Measurements from ENCODE around the gene PET117.
"Not testable (repeated sequence)": the region's sequence is repeated elsewhere in the genome, so short reads cannot be mapped to it uniquely, and the experiment has no call there.

PET117 gene

DNA sequence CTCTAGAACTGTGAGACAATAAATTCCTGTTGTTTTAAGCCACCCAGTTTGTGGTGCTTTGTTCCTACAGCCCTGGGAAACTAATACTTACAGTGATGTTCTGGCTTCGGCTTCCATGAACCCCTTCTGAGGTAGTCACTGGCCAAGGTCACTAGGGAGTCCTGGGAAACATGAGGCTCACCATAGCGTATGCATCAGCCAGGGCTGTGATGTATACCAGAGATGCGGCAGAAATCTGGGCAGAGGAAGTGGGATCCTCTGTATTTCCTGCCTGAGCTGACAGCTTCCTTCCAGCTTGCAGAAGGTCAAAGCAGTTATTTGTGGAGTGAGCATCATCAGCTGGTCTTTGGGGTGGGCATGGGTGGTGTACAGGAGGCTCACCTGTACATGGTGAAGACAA, 27.9 kb downstream of the PET117 start:
- DNase-seq, result no peak

DNA sequence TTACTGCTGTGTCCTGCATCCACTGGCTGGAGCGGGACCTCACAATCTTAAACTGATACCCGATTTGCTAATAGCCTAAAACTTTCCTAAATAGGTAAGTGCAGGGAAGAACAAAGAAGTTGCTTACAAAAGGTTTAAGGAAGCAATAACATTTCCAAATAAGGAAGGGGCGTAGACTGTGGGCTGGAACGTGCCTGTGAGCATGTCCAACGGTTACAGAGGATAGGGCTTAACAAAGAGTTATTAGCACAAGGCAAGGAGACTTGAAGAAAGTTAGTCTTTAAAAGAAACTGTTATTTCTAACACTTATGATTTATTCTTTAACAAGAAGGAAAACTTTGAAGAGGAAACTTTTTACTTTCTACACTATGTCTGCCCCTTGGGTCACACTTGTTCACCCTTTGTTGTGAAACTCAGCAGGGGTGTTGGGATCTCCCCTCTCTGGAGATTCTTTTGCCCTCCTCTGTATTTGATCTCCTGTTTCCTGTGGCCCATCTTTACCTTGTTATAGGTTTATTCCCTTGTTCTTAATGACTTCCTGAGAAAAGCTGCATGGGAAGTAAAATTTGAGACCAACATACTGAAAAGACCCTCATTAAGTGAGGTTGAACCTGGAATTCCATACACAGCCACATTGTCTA, 28.7 kb downstream of the PET117 start:
- DNase-seq, result no peak

DNA sequence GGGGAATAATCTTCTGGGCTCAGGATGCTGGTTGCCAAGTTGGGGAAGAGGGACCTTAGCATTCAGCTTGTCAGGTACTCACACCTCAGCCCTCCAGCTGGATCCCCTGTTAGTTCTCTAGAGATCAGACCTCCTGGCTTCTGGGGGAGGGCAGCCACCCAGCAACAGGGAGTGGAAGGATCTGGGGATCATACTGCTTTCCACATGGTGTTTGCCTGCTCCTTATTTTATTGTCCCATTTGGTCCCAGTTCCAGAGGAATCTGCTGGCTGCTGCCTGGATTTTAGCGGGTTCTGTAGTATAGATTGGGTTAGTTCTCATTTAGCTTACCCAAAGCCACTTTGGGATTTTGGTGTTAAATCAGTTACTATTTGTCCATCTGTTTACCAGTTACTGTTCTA, 29.3 kb downstream of the PET117 start:
- no peak for DNase-seq

DNA sequence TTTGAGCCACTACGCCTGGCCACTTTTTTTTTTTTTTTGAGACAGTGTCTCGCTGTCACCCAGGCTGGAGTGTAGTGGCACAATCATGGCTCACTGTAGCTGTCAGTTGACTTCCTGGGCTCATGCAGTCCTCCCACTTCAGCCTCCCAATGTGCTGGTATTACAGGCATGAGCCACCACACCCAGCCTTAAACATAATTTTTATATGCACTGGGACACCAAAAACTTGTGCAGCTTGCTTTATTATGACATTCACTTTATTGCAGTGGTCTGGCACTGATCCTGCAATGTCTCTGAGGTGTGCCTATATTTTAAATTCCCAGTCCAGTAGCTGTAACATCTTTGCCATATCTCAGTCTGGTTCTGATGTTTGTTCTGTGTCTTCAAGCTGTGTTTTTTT, 34.7 kb downstream of the PET117 start:
- DNase-seq, result no peak

DNA sequence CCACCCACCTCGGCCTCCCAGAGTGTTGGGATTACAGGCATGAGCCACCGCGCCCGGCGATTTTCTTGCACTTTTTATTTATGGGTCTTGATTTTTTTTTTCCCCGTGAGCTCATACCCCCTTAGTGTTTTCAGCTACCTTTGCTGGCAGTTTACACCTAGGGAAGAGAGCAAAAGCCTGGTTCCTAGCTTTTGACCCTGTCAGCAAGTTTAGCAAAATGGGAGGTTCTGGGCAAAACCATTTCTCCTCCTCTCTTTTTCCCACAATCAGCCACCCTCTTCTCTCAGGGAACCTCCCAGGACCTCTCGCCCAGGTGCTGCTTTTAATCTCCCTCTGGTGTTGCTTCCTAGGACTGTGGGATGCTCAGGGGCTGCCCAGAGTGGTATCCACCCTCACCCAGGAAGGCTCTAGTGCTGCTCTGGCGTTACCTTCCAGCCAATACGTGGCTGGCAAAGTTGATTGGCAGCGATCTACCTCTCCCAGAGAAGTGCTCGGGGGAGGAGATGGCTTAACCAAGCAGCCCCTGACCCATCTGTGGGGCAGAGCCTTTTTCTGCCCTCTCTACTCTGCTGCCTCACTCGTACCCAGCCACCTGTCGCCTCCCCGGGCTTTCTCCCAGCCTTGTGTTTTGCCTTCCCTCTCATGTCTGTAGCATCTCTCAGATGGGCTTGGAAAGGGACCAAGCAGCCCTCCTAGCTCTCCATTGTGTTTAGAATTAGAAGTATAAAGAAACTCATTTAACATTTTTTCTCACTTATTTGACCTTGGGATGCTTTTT, 37.4 kb downstream of the PET117 start:
- DNase-seq, result no peak

DNA sequence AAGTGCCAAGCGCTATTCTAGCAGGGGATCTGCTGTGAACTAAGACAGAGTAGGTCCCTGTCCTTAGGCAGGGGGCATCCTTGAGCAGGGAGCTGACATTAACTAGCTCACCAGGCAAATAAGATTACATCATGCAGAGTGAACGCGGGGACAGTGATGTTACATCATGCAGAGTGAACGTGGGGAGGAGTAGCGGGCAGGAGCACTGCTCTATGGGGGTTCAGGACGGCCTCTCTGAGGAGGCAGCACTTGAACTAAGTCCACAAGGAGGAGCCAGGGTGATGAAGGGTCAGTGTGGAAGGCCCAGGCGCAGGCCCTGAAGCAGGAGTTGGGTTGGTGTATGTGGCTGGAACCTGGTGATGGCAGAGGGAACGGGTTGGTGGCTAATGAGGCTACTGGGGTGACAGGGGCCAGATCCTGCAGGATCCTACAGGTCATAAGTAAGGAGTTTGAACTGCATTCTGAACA, 38.7 kb downstream of the PET117 start:
- no peak for DNase-seq

DNA sequence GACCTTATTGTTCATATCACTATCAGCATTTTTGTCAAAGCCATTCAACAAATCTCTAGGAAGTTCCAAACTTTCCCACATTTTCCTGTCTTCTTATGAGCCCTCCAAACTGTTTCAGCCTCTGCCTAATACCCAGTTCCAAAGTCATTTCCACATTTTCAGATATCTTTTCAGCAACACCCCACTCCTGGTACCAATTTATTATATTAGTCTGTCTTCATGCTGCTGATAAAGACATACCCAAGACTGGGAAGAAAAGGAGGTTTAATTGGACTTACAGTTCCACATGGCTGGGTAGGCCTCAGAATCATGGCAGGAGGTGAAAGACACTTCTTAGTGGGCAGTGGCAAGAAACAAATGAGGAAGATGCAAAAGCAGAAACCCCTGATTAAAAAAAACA, 42.7 kb downstream of the PET117 start:
- DNase-seq, result not testable (repeated sequence)

DNA sequence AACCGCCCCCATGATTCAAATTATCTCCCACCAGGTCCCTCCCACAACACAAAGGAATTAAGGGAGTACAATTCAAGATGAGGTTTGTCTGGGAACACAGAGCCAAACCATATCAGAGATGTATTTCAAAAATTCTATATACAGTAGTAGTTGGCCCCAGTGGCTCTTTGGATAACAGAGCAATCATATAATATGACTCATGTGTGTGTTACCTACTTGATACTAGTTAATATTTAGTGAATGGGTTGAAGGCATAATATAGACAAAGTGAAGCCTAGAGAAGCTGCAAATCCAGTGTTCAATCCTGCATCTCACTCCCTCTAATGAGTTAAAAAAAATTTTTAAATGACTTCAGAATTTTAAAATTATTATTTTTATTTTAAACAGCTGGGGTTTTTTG, 43.2 kb downstream of the PET117 start:
- DNase-seq, result no peak

DNA sequence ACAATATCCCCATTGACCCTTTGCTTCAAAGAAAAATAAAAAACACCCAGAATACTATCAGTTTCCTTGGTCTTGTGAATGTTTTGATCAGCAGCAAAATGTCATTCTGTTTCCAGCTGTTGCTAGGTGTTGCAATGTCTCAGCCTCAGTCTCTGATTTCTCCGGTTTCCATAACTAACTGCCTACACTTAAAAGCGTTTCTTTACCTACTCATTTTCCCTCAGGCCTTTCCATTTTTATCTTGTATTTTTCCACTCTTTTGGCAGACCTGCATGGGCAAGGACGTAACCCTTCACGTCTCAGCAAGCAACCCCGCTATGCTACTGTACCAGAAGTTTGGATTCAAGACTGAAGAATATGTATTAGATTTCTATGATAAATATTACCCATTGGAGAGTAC, 49.4 kb downstream of the PET117 start:
- DNase-seq, result no peak

DNA sequence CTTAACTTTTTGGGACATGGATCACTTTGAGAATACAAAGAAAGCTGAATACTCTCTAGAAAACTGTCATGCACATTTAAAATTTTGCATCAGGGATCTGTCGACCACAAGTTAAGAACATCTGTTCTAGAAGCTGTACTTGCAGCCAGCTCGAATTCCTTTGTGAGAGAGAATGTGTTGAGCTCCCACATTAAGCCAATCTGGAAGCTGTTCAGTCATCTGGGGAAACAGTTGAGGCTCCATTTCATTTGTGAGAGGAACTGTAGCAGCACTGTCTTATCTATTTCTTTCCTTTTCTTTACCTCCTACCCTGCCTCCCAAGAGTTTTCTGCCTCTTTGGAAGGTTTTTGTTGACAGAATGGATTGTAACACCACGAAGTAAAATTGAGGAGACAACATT, 50.8 kb downstream of the PET117 start:
- DNase-seq, result peak; percentile 34

DNA sequence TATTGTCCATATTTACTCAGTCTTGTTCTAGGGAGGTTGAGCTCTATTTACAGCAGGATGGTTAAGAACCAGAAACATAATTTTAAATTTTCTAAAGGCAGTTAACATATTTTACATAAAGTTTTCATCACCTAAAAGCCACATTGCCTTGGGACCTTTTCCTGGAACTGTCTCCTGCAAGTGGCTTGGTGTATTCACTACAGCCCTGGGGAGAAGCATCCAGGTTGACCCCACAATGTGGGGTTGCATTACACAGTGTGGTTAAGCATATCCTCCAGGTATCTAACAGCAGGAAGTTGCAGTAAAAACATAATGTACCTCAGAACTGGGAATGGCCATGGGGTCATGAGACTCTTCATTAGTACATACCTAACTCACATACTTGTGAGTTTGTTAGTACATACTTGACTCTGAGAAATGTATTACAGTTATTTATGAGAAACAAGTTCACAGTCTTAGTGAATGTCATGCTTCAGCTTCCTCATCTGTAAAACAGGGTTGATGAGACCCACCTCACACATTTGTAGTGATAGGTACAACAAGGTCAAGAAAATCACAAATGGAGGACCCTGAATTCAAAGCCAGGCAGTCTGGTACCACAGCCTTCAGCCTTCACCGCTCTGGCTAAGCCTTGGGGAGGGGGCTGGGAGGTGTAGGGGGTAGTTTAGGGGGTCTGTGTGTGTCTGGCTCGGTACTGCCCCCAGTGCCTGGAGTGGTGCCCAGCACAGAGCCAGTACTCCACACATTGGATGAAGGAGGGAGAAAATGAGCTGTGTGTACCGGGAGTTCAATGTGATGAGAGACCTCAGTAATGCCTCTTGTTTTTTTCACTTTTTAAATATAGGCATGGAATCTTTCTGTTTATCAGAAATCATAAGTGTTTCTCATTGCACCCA, 52.9 kb downstream of the PET117 start:
- DNase-seq, result no peak

DNA sequence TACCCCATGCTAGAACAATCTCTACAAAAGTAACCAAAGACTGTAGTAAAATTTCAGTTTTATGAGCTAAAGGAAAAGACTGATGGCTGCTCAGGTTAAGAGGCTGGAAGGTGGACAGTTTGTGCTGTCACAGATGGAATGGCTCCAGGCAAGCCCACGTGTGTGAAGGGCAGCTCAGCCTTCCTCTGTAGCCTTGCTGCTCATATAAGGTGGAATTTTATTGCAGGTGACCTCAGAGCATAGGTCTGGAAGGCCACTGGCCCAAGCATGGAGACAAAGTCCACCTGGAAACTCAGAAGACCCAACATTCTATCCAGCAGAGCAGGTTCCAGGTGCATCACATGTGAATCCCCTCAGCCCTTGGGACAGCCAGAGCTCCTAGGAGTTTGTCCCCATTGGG, 53.6 kb downstream of the PET117 start:
- no peak for DNase-seq

Data from left hindlimb (tissue), 1 donor.